Measurements from ENCODE around the gene FALEC. TPM values are rescaled to one million over a fixed set of nuclear protein-coding genes. Genes with fewer than 3 reads are reported as not detected.

Gene FALEC
- total RNA-seq, 4 donors from 2014 or later: not detected

- Histone ChIP-seq H3K4me3 (no peak overlapping the region), H3K36me3 (peaks cover 0 to 26% (median 12%) of the 10 kb centered on the region in 4 donors), H3K9me3 (no peaks in the 10 kb centered on the region), H3K27ac (no peak overlapping the region), H3K4me1 (peaks cover 0 to 13% (median 9%) of the 10 kb centered on the region in 4 donors), H3K27me3 (no peaks in the 10 kb centered on the region)
- DNase-seq: no peak
- 84 to 88% methylated on average over 4 of the region's 4 CpGs for WGBS, 2 donors (ENCODE audit: low coverage in 1 of 2)
- in situ Hi-C loops (cut with MboI; ENCODE audit: low pct_ligation_motif_present in 1 of 4, low pct_unique_long_range_greater_than_20kb in 1 of 4, low sequenced_read_pairs in 3 of 4) (no loop called here), intact Hi-C loops (cut with DNase I; ENCODE audit: low total_unique reads) (no loop called here)
- TF ChIP-seq POLR2AphosphoS5 (IDR thresholded peaks at IDR 0.05) (no peak), CTCF (IDR thresholded peaks at IDR 0.05) (no peak), EP300 (IDR thresholded peaks at IDR 0.05; ENCODE audit: low read depth) (no peak)
These were observed 41.9 kb upstream of the FALEC start for GRCh38 chr1:150473659-150474058.

- intact Hi-C loops (cut with DNase I; ENCODE audit: low total_unique reads): no loop called here
- no peaks in the 10 kb centered on the region for H3K9me3 ChIP-seq
- H3K27ac ChIP-seq: no peak overlapping the region
- peaks cover 0 to 13% (median 9%) of the 10 kb centered on the region in 4 donors for H3K4me1 ChIP-seq
- no peak for DNase-seq
- H3K36me3 ChIP-seq: peaks cover 0 to 26% (median 12%) of the 10 kb centered on the region in 4 donors
- in situ Hi-C loops (cut with MboI; ENCODE audit: low pct_ligation_motif_present in 1 of 4, low pct_unique_long_range_greater_than_20kb in 1 of 4, low sequenced_read_pairs in 3 of 4): no loop called here
- TF ChIP-seq CTCF (IDR thresholded peaks at IDR 0.05) (no peak), POLR2A (IDR thresholded peaks at IDR 0.05) (no peak), EP300 (IDR thresholded peaks at IDR 0.05; ENCODE audit: low read depth) (no peak), POLR2AphosphoS5 (IDR thresholded peaks at IDR 0.05) (no peak)
- no peaks in the 10 kb centered on the region for H3K27me3 ChIP-seq
- no peak overlapping the region for H3K4me3 ChIP-seq
- WGBS, 2 donors (ENCODE audit: low coverage in 1 of 2): 69 to 71% methylated on average over 4 of the region's 4 CpGs
These were observed 40.7 kb upstream of the FALEC start for GRCh38 chr1:150474869-150475268.

- in situ Hi-C loops (cut with MboI; ENCODE audit: low pct_ligation_motif_present in 1 of 4, low pct_unique_long_range_greater_than_20kb in 1 of 4, low sequenced_read_pairs in 3 of 4): no loop called here
- no peaks in the 10 kb centered on the region for H3K27me3 ChIP-seq
- intact Hi-C loops (cut with DNase I; ENCODE audit: low total_unique reads): no loop called here
- WGBS, 2 donors (ENCODE audit: low coverage in 1 of 2): 57 to 79% methylated on average over 3 of the region's 3 CpGs
- no peak overlapping the region for H3K4me3 ChIP-seq
- no peaks in the 10 kb centered on the region for H3K9me3 ChIP-seq
- peaks cover 0 to 12% (median 6%) of the 10 kb centered on the region in 4 donors for H3K36me3 ChIP-seq
- DNase-seq: no peak
- H3K4me1 ChIP-seq: peaks cover 0 to 13% (median 9%) of the 10 kb centered on the region in 4 donors
- no peak overlapping the region for H3K27ac ChIP-seq
- TF ChIP-seq POLR2AphosphoS5 (IDR thresholded peaks at IDR 0.05) (no peak), CTCF (IDR thresholded peaks at IDR 0.05) (no peak), EP300 (IDR thresholded peaks at IDR 0.05; ENCODE audit: low read depth) (no peak), POLR2A (IDR thresholded peaks at IDR 0.05) (no peak)
These were observed 38.8 kb upstream of the FALEC start for GRCh38 chr1:150476754-150477153.

GRCh38 chr1:150477320-150477719, 38.2 kb upstream of the FALEC start:
- 67% methylated on average over 1 of the region's 1 CpG; no CpG with 5 or more reads in 1 of the 2 donors for WGBS, 2 donors (ENCODE audit: low coverage in 1 of 2)
- H3K36me3 ChIP-seq: peaks cover 0 to 7% (median 3%) of the 10 kb centered on the region in 4 donors
- intact Hi-C loops (cut with DNase I; ENCODE audit: low total_unique reads) (no loop called here), in situ Hi-C loops (cut with MboI; ENCODE audit: low pct_ligation_motif_present in 1 of 4, low pct_unique_long_range_greater_than_20kb in 1 of 4, low sequenced_read_pairs in 3 of 4) (no loop called here)
- TF ChIP-seq POLR2A (IDR thresholded peaks at IDR 0.05): no peak
- TF ChIP-seq EP300 (IDR thresholded peaks at IDR 0.05; ENCODE audit: low read depth): no peak
- no peak for TF ChIP-seq CTCF (IDR thresholded peaks at IDR 0.05)
- TF ChIP-seq POLR2AphosphoS5 (IDR thresholded peaks at IDR 0.05): no peak
- no peaks in the 10 kb centered on the region for H3K27me3 ChIP-seq
- no peak overlapping the region for H3K4me3 ChIP-seq
- peaks cover 0 to 13% (median 9%) of the 10 kb centered on the region in 4 donors for H3K4me1 ChIP-seq
- H3K27ac ChIP-seq: no peak overlapping the region
- H3K9me3 ChIP-seq: no peaks in the 10 kb centered on the region
- DNase-seq: no peak
